Neuronal stem cell (in vitro differentiated cells): ENCODE measurements around the gene TGM5.
A peak's percentile ranks its signal among the peaks of the same experiment; 100 is the strongest.
"Not testable (repeated sequence)": the region's sequence is repeated elsewhere in the genome, so short reads cannot be mapped to it uniquely, and the experiment has no call there.

Source experiments
- DNase-seq: peaks from one replicate; pipeline ENCODE4 v3.0.0-alpha.2; 2013; ENCODE audit warnings: low spot score
- H2AFZ ChIP-seq: one replicate; pipeline ENCODE4 v1.6.1; 2013; ENCODE audit warnings: mild to moderate bottlenecking, low read length, inconsistent platforms
- H2AK5ac ChIP-seq: 2 replicates; pipeline ENCODE4 v1.6.1; 2013; ENCODE audit warnings: low read depth, mild to moderate bottlenecking, inconsistent platforms, low read length, moderate library complexity, mixed read lengths
- H2BK120ac ChIP-seq: 2 replicates; pipeline ENCODE4 v1.6.1; 2013; ENCODE audit warnings: low read depth, mild to moderate bottlenecking, inconsistent platforms, low read length, moderate library complexity, mixed read lengths
- H2BK12ac ChIP-seq: one replicate; pipeline ENCODE4 v1.6.1; 2013; ENCODE audit warnings: low read length, inconsistent platforms
- H2BK15ac ChIP-seq: 2 replicates; pipeline ENCODE4 v1.6.1; 2013; ENCODE audit warnings: mild to moderate bottlenecking, low read length, inconsistent platforms, mixed read lengths
- H2BK5ac ChIP-seq: one replicate; pipeline ENCODE4 v1.6.1; 2013; ENCODE audit warnings: inconsistent platforms, mild to moderate bottlenecking, low read length, moderate library complexity
- H3K14ac ChIP-seq: one replicate; pipeline ENCODE4 v1.6.1; 2013; ENCODE audit warnings: low read length, inconsistent platforms
- H3K18ac ChIP-seq: 2 replicates; pipeline ENCODE4 v1.6.1; 2013; ENCODE audit warnings: low read length, inconsistent platforms
- H3K23ac ChIP-seq: 2 replicates; pipeline ENCODE4 v1.6.1; 2013; ENCODE audit warnings: low read depth, mild to moderate bottlenecking, mixed read lengths, low read length, inconsistent platforms; ENCODE audit not compliant: poor library complexity
- H3K27ac ChIP-seq: replicated peaks from 3 replicates; pipeline ENCODE4 v1.5.1; 2013; ENCODE audit warnings: low read length, inconsistent platforms
- H3K27me3 ChIP-seq, 3 experiments: 2 replicates each; pipeline ENCODE4 v1.6.1; 2013; ENCODE audit warnings: low read length in 3 of 3, mild to moderate bottlenecking in 2 of 3, inconsistent platforms in 1 of 3, low read depth in 1 of 3, mixed read lengths in 1 of 3, moderate library complexity in 1 of 3; ENCODE audit not compliant: control insufficient read depth in 3 of 3, insufficient read depth in 3 of 3
- H3K36me3 ChIP-seq, 2 donors: replicated peaks in 1 of 2; 2 replicates each; pipeline ENCODE4 v1.6.1; 2013; ENCODE audit warnings: low read length in 2 of 2; ENCODE audit not compliant: control insufficient read depth in 2 of 2, insufficient read depth in 2 of 2
- H3K4ac ChIP-seq: 2 replicates; pipeline ENCODE4 v1.6.1; 2013; ENCODE audit warnings: inconsistent platforms, mild to moderate bottlenecking, low read length, moderate library complexity
- H3K4me1 ChIP-seq, 2 donors: 1 replicate in 1 of 2; 2 replicates in 1 of 2; pipeline ENCODE4 v1.6.1; 2013; ENCODE audit warnings: low read length in 2 of 2, low read depth in 1 of 2; ENCODE audit not compliant: control insufficient read depth in 2 of 2, insufficient read depth in 1 of 2
- H3K4me2 ChIP-seq: one replicate; pipeline ENCODE4 v1.6.1; 2013; ENCODE audit warnings: mild to moderate bottlenecking, low read length, inconsistent platforms; ENCODE audit not compliant: insufficient read depth, poor library complexity, severe bottlenecking
- H3K4me3 ChIP-seq, 2 donors: 2 replicates each; pipeline ENCODE4 v1.5.1; 2013; ENCODE audit warnings: low read length in 2 of 2, mild to moderate bottlenecking in 2 of 2, inconsistent platforms in 1 of 2, moderate library complexity in 1 of 2
- H3K79me1 ChIP-seq: one replicate; pipeline ENCODE4 v1.6.1; 2013; ENCODE audit warnings: low read depth, mild to moderate bottlenecking, inconsistent platforms, low read length, moderate library complexity
- H3K9ac ChIP-seq: one replicate; pipeline ENCODE4 v1.6.1; 2013; ENCODE audit warnings: mild to moderate bottlenecking, low read depth, low read length, inconsistent platforms; ENCODE audit not compliant: poor library complexity
- H3K9me3 ChIP-seq, 2 donors: replicated peaks in 1 of 2; 2 replicates each; pipeline versions ENCODE3 to v1.6.1; 2013; ENCODE audit warnings: low read length in 2 of 2, mild to moderate bottlenecking in 2 of 2, inconsistent platforms in 1 of 2, low read depth in 1 of 2, mixed read lengths in 1 of 2, moderate library complexity in 1 of 2; ENCODE audit not compliant: control insufficient read depth in 2 of 2, insufficient read depth in 1 of 2
- H4K8ac ChIP-seq: one replicate; pipeline ENCODE4 v1.6.1; 2013; ENCODE audit warnings: low read depth, mild to moderate bottlenecking, inconsistent platforms, low read length, moderate library complexity
- H4K91ac ChIP-seq: one replicate; pipeline ENCODE4 v1.6.1; 2013; ENCODE audit warnings: low read length, low read depth, mild to moderate bottlenecking, inconsistent platforms; ENCODE audit not compliant: poor library complexity
- WGBS, 2 donors: extraction: QIAGEN DNeasy Blood & Tissue Kit; methylation state at CpG; one replicate each; pipeline ENCODE4 v1.1.7; 2013; ENCODE audit warnings: missing lambda C conversion rate in 2 of 2, mixed read lengths in 1 of 2; ENCODE audit not compliant: insufficient read length in 2 of 2, insufficient replicate concordance in 1 of 2; ENCODE audit errors: extremely low coverage in 2 of 2; 5-methylcytosine and 5-hydroxymethylcytosine counted together

Gene TGM5

GRCh38 chr15:43292375-43293078, 25.8 kb upstream of the TGM5 start:
- no peak overlapping the region for H2BK120ac ChIP-seq
- no peak overlapping the region for H3K4me2 ChIP-seq
- peaks cover 0 to 43% (median 2%) of the 10 kb centered on the region in 3 experiments for H3K27me3 ChIP-seq

GRCh38 chr15:43289656-43290055, 22.9 kb upstream of the TGM5 start:
- not testable (repeated sequence) for H3K4me2 ChIP-seq, H4K8ac ChIP-seq, H2BK12ac ChIP-seq, H4K91ac ChIP-seq, H3K4me1 ChIP-seq, H3K36me3 ChIP-seq, H2BK120ac ChIP-seq, H3K23ac ChIP-seq, H3K9me3 ChIP-seq, H3K4ac ChIP-seq, H2AK5ac ChIP-seq, H3K18ac ChIP-seq, H3K27ac ChIP-seq, H2AFZ ChIP-seq, H2BK15ac ChIP-seq, H2BK5ac ChIP-seq, H3K4me3 ChIP-seq, DNase-seq, H3K9ac ChIP-seq, H3K79me1 ChIP-seq, H3K14ac ChIP-seq
- WGBS, 2 donors = no CpG with 5 or more reads among the region's 3 CpGs
- H3K27me3 ChIP-seq = peaks cover 0 to 44% (median 5%) of the 10 kb centered on the region in 3 experiments

More at GRCh38 chr15:43292375-43293078, 25.8 kb upstream of the TGM5 start:
- Histone ChIP-seq H3K14ac (no peak overlapping the region), H2BK5ac (no peak overlapping the region), H3K23ac (no peak overlapping the region), H3K36me3 (no peaks in the 10 kb centered on the region), H3K4ac (no peak overlapping the region), H2BK15ac (no peak overlapping the region), H3K4me3 (no peak overlapping the region), H4K91ac (no peak overlapping the region), H3K18ac (no peak overlapping the region), H3K4me1 (peaks cover 5% of the 10 kb centered on the region in 2 donors), H3K9me3 (no peaks in the 10 kb centered on the region), H2BK12ac (no peak overlapping the region), H3K9ac (no peak overlapping the region), H3K79me1 (no peaks in the 10 kb centered on the region), H4K8ac (no peak overlapping the region), H3K27ac (no peak overlapping the region), H2AFZ (no peak overlapping the region), H2AK5ac (no peak overlapping the region)
- WGBS, 2 donors = no CpG with 5 or more reads among the region's 12 CpGs
- no peak for DNase-seq

- peaks cover 0 to 2% of the 10 kb centered on the region in 2 donors for H3K4me1 ChIP-seq
- no peaks in the 10 kb centered on the region for H3K79me1 ChIP-seq
- no peak for DNase-seq
- H4K8ac ChIP-seq = no peak overlapping the region
- peak overlapping the region; percentile 15 for H3K9ac ChIP-seq
- no peak overlapping the region for H2BK120ac ChIP-seq
- no peak overlapping the region for H3K4ac ChIP-seq
- H3K23ac ChIP-seq = peak overlapping the region; percentile 39
- no peak overlapping the region for H3K14ac ChIP-seq
- peak overlapping the region; percentile 38 for H2AK5ac ChIP-seq
- no peak overlapping the region for H3K27ac ChIP-seq
- no CpG with 5 or more reads among the region's 15 CpGs for WGBS, 2 donors
- H3K18ac ChIP-seq = no peak overlapping the region
- peaks cover 0 to 24% (median 3%) of the 10 kb centered on the region in 3 experiments for H3K27me3 ChIP-seq
- no peaks in the 10 kb centered on the region for H3K36me3 ChIP-seq
- no peak overlapping the region for H4K91ac ChIP-seq
- no peak overlapping the region for H2BK12ac ChIP-seq
- H2BK5ac ChIP-seq = no peak overlapping the region
- peak overlapping the region; percentile 65 for H2BK15ac ChIP-seq
- no peaks in the 10 kb centered on the region for H3K9me3 ChIP-seq
- H3K4me3 ChIP-seq = no peak overlapping the region
- peak overlapping the region; percentile 35 for H2AFZ ChIP-seq
- no peak overlapping the region for H3K4me2 ChIP-seq
Measured at GRCh38 chr15:43287254-43287653, 20.5 kb upstream of the TGM5 start.

- peaks cover 0 to 2% of the 10 kb centered on the region in 2 donors for H3K4me1 ChIP-seq
- no peak overlapping the region for H2BK5ac ChIP-seq
- no peak overlapping the region for H3K18ac ChIP-seq
- no peak for DNase-seq
- no peak overlapping the region for H3K4me2 ChIP-seq
- no peak overlapping the region for H3K4ac ChIP-seq
- no peak overlapping the region for H4K91ac ChIP-seq
- no peak overlapping the region for H3K27ac ChIP-seq
- no peak overlapping the region for H3K23ac ChIP-seq
- no peak overlapping the region for H3K14ac ChIP-seq
- WGBS, 2 donors = no CpG with 5 or more reads among the region's 7 CpGs
- H2BK12ac ChIP-seq = no peak overlapping the region
- no peak overlapping the region for H3K4me3 ChIP-seq
- H3K79me1 ChIP-seq = no peaks in the 10 kb centered on the region
- no peaks in the 10 kb centered on the region for H3K9me3 ChIP-seq
- no peaks in the 10 kb centered on the region for H3K36me3 ChIP-seq
- peaks cover 0 to 13% (median 3%) of the 10 kb centered on the region in 3 experiments for H3K27me3 ChIP-seq
- no peak overlapping the region for H3K9ac ChIP-seq
- H2AFZ ChIP-seq = peak overlapping the region; percentile 42
- no peak overlapping the region for H4K8ac ChIP-seq
- no peak overlapping the region for H2BK120ac ChIP-seq
- no peak overlapping the region for H2AK5ac ChIP-seq
- no peak overlapping the region for H2BK15ac ChIP-seq
Measured at GRCh38 chr15:43286074-43286473, 19.3 kb upstream of the TGM5 start.
